DOHH2 (cell line): Measurements from ENCODE around the gene RORB.

Experiments
- H3F3A ChIP-seq: fragments of 200-600 bp; sonication (generic), shearing (Covaris generic); 2 replicates; pipeline ENCODE4 v1.6.0; 2016; ENCODE audit warnings: antibody characterized with exemption, mild to moderate bottlenecking; ENCODE audit not compliant: control insufficient read depth, insufficient read depth
- H3K27ac ChIP-seq: fragments of 200-600 bp; sonication (generic); 2 replicates; pipeline ENCODE4 v1.5.1; 2014; ENCODE audit warnings: low read depth, mild to moderate bottlenecking, low read length, moderate library complexity
- H3K27me3 ChIP-seq: fragments of 200-600 bp; sonication (generic); 2 replicates; pipeline ENCODE4 v1.6.1; 2014; ENCODE audit warnings: mild to moderate bottlenecking, low read length, mixed read lengths; ENCODE audit not compliant: control insufficient read depth
- H3K36me3 ChIP-seq: fragments of 200-600 bp; sonication (generic); 2 replicates; pipeline ENCODE4 v1.6.1; 2014; ENCODE audit warnings: mild to moderate bottlenecking, low read length, moderate library complexity, mixed read lengths; ENCODE audit not compliant: control insufficient read depth
- H3K4me1 ChIP-seq: fragments of 200-600 bp; sonication (generic); 2 replicates; pipeline ENCODE4 v1.6.1; 2014; ENCODE audit warnings: mild to moderate bottlenecking, low read length, mixed read lengths; ENCODE audit not compliant: control insufficient read depth
- H3K4me2 ChIP-seq: fragments of 200-600 bp; sonication (generic); 2 replicates; pipeline ENCODE4 v1.6.0; 2014; ENCODE audit warnings: mild to moderate bottlenecking, low read length, moderate library complexity
- H3K4me3 ChIP-seq: fragments of 200-600 bp; sonication (generic); 2 replicates; pipeline ENCODE4 v1.5.1; 2014; ENCODE audit warnings: mild to moderate bottlenecking, low read length, mixed read lengths
- H3K79me2 ChIP-seq: fragments of 200-600 bp; sonication (generic); 2 replicates; pipeline ENCODE4 v1.6.1; 2014; ENCODE audit warnings: mild to moderate bottlenecking, low read length, mixed read lengths; ENCODE audit not compliant: control insufficient read depth
- H3K9me2 ChIP-seq: fragments of 200-600 bp; sonication (generic); replicated peaks from 2 replicates; pipeline ENCODE4 v1.6.1; 2014; ENCODE audit warnings: mild to moderate bottlenecking, low read length, mixed read lengths; ENCODE audit not compliant: control insufficient read depth
- H3K9me3 ChIP-seq: fragments of 200-600 bp; sonication (generic); 2 replicates; pipeline ENCODE4 v1.6.1; 2014; ENCODE audit warnings: antibody characterized with exemption, low read length, mixed read lengths; ENCODE audit not compliant: control insufficient read depth, insufficient read depth
- H4K20me1 ChIP-seq: fragments of 200-600 bp; sonication (generic); 2 replicates; pipeline ENCODE4 v1.6.0; 2014; ENCODE audit warnings: low read depth, mild to moderate bottlenecking, antibody characterized with exemption, low read length, moderate library complexity; ENCODE audit not compliant: control insufficient read depth, insufficient read depth
- EZH2phosphoT487 ChIP-seq: fragments of 200-600 bp; sonication (generic); IDR thresholded peaks from 2 replicates; pipeline ENCODE4 v1.6.1; 2017; ENCODE audit warnings: borderline replicate concordance, mild to moderate bottlenecking, antibody characterized with exemption, low read length, moderate library complexity, mixed read lengths
- TF ChIP-seq, protein P1 (sequence below): fragments of 200-600 bp; sonication (generic); IDR thresholded peaks from one replicate; pipeline ENCODE4 v1.5.1; 2014; ENCODE audit warnings: antibody characterized with exemption, mild to moderate bottlenecking, low read depth, low read length; ENCODE audit not compliant: poor library complexity, severe bottlenecking

Gene RORB

GRCh38 chr9:74496819-74497747 lies at the start of gene RORB:
Gene RORB, plus strand, starts transcription at chr9:74497335. Its CDS starts 642 bp downstream, at chr9:74497977.
- H3K4me1 ChIP-seq: no peaks in the 10 kb centered on the region
- TF ChIP-seq, protein P1, sequence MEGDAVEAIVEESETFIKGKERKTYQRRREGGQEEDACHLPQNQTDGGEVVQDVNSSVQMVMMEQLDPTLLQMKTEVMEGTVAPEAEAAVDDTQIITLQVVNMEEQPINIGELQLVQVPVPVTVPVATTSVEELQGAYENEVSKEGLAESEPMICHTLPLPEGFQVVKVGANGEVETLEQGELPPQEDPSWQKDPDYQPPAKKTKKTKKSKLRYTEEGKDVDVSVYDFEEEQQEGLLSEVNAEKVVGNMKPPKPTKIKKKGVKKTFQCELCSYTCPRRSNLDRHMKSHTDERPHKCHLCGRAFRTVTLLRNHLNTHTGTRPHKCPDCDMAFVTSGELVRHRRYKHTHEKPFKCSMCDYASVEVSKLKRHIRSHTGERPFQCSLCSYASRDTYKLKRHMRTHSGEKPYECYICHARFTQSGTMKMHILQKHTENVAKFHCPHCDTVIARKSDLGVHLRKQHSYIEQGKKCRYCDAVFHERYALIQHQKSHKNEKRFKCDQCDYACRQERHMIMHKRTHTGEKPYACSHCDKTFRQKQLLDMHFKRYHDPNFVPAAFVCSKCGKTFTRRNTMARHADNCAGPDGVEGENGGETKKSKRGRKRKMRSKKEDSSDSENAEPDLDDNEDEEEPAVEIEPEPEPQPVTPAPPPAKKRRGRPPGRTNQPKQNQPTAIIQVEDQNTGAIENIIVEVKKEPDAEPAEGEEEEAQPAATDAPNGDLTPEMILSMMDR: no peak
- no peak for TF ChIP-seq EZH2phosphoT487
- peak within 1 kb of the TSS; percentile 12; the same call in 1 of the 2 replicates for H3K4me3 ChIP-seq
- no peaks in the 10 kb centered on the region for H3K79me2 ChIP-seq
- H3K27me3 ChIP-seq: peaks cover 16% of the 10 kb centered on the region
- no peaks in the 10 kb centered on the region for H3K9me2 ChIP-seq
- no peaks in the 10 kb centered on the region for H4K20me1 ChIP-seq
- no peak within 1 kb of the TSS for H3K27ac ChIP-seq
- no peaks in the 10 kb centered on the region for H3F3A ChIP-seq
- no peaks in the 10 kb centered on the region for H3K9me3 ChIP-seq
- H3K36me3 ChIP-seq: no peaks in the 10 kb centered on the region
- peak within 1 kb of the TSS; percentile 39; the same call in 1 of the 2 replicates for H3K4me2 ChIP-seq

GRCh38 chr9:74447451-74448193 lies 49.5 kb upstream of the RORB start:
- TF ChIP-seq EZH2phosphoT487: no peak
- TF ChIP-seq, protein P1: no peak
- no peaks in the 10 kb centered on the region for H3K4me1 ChIP-seq
- H3F3A ChIP-seq: no peaks in the 10 kb centered on the region

GRCh38 chr9:74449060-74449459 lies 48.1 kb upstream of the RORB start:
- no peaks in the 10 kb centered on the region for H3K4me1 ChIP-seq

More at GRCh38 chr9:74447451-74448193, 49.5 kb upstream of the RORB start:
- Histone ChIP-seq H3K79me2 (no peaks in the 10 kb centered on the region), H3K4me3 (no peak overlapping the region), H4K20me1 (no peaks in the 10 kb centered on the region), H3K27ac (no peak overlapping the region), H3K36me3 (no peaks in the 10 kb centered on the region), H3K27me3 (no peaks in the 10 kb centered on the region), H3K9me3 (no peaks in the 10 kb centered on the region), H3K9me2 (no peaks in the 10 kb centered on the region; the same call in 1 of the 2 replicates), H3K4me2 (no peak overlapping the region)

More at GRCh38 chr9:74449060-74449459, 48.1 kb upstream of the RORB start:
- no peaks in the 10 kb centered on the region for H3K79me2 ChIP-seq
- H3K27me3 ChIP-seq: no peaks in the 10 kb centered on the region
- no peak overlapping the region for H3K4me2 ChIP-seq
- H3F3A ChIP-seq: no peaks in the 10 kb centered on the region
- H3K27ac ChIP-seq: no peak overlapping the region
- no peaks in the 10 kb centered on the region for H4K20me1 ChIP-seq
- no peak overlapping the region for H3K4me3 ChIP-seq
- H3K36me3 ChIP-seq: no peaks in the 10 kb centered on the region
- TF ChIP-seq EZH2phosphoT487: no peak
- TF ChIP-seq, protein P1: no peak
- H3K9me2 ChIP-seq: no peaks in the 10 kb centered on the region; the same call in 1 of the 2 replicates
- no peaks in the 10 kb centered on the region for H3K9me3 ChIP-seq
